ENCODE measurements around the gene ERLEC1. TPM values are rescaled to one million over a fixed set of nuclear protein-coding genes. Genes with fewer than 3 reads are reported as not detected.
A peak's percentile ranks its signal among the peaks of the same experiment; 100 is the strongest.

The ERLEC1 gene
- total RNA-seq, 4 donors from 2014 or later = 54.1 to 138 (median 83.2) TPM

GRCh38 chr2:53780056-53780455, 6.8 kb upstream of the ERLEC1 start:
- H3K27ac ChIP-seq = no peak overlapping the region
- TF ChIP-seq POLR2A (IDR thresholded peaks at IDR 0.05) (no peak), CTCF (IDR thresholded peaks at IDR 0.05) (no peak)

GRCh38 chr2:53782676-53783075, 4.2 kb upstream of the ERLEC1 start:
- intact Hi-C loops (cut with DNase I) = no loop called here
- H3K4me3 ChIP-seq (replicated peaks in 1 of 3) = no peak overlapping the region
- peaks cover 17 to 20% of the 10 kb centered on the region in 2 donors for H3K4me1 ChIP-seq
- 69 to 77% methylated on average over 8 of the region's 8 CpGs for WGBS, 2 donors
- no peaks in the 10 kb centered on the region for H3K27me3 ChIP-seq
- no peaks in the 10 kb centered on the region for H3K9me3 ChIP-seq
- TF ChIP-seq CTCF (IDR thresholded peaks at IDR 0.05) (no peak), POLR2A (IDR thresholded peaks at IDR 0.05) (no peak)
- DNase-seq = no peak
- no peak overlapping the region for H3K27ac ChIP-seq
- no peaks in the 10 kb centered on the region for H3K36me3 ChIP-seq

More at GRCh38 chr2:53780056-53780455, 6.8 kb upstream of the ERLEC1 start:
- Histone ChIP-seq H3K4me1 (peaks cover 10 to 12% of the 10 kb centered on the region in 2 donors), H3K36me3 (no peaks in the 10 kb centered on the region), H3K9me3 (no peaks in the 10 kb centered on the region), H3K27me3 (no peaks in the 10 kb centered on the region), H3K4me3 (replicated peaks in 1 of 3) (no peak overlapping the region)
- no peak for DNase-seq
- intact Hi-C loops (cut with DNase I) = no loop called here
- 96 to 97% methylated on average over 4 of the region's 4 CpGs for WGBS, 2 donors

GRCh38 chr2:53784436-53784835, 2.4 kb upstream of the ERLEC1 start:
- no peaks in the 10 kb centered on the region for H3K9me3 ChIP-seq
- intact Hi-C loops (cut with DNase I) = no loop called here
- H3K4me3 ChIP-seq (replicated peaks in 1 of 3) = no peak overlapping the region
- peaks cover 28 to 29% of the 10 kb centered on the region in 2 donors for H3K4me1 ChIP-seq
- DNase-seq = no peak
- no peaks in the 10 kb centered on the region for H3K27me3 ChIP-seq
- no peak overlapping the region for H3K27ac ChIP-seq
- no peaks in the 10 kb centered on the region for H3K36me3 ChIP-seq
- TF ChIP-seq POLR2A (IDR thresholded peaks at IDR 0.05) (no peak), CTCF (IDR thresholded peaks at IDR 0.05) (no peak)

- no peak for DNase-seq
- Histone ChIP-seq H3K4me1 (peaks cover 28 to 29% of the 10 kb centered on the region in 2 donors), H3K27ac (no peak overlapping the region), H3K36me3 (no peaks in the 10 kb centered on the region), H3K9me3 (no peaks in the 10 kb centered on the region), H3K4me3 (replicated peaks in 1 of 3) (peak overlapping the region in 1 of 3 donors; percentile 81), H3K27me3 (no peaks in the 10 kb centered on the region)
- TF ChIP-seq CTCF (IDR thresholded peaks at IDR 0.05) = no peak
- no peak for TF ChIP-seq POLR2A (IDR thresholded peaks at IDR 0.05)
- WGBS, 2 donors = 56 to 59% methylated on average over 11 of the region's 11 CpGs
- intact Hi-C loops (cut with DNase I) = no loop called here
Measured at GRCh38 chr2:53785366-53785765, 1.5 kb upstream of the ERLEC1 start.

GRCh38 chr2:53786352-53786704, 516 bp upstream of the ERLEC1 start:
- peak; percentile 26 to 29 for DNase-seq
- H3K27me3 ChIP-seq = no peaks in the 10 kb centered on the region
- intact Hi-C loops (cut with DNase I) = no loop called here
- peak overlapping the region; percentile 38 to 78 (median 75) for H3K27ac ChIP-seq
- peaks cover 28 to 29% of the 10 kb centered on the region in 2 donors for H3K4me1 ChIP-seq
- no peaks in the 10 kb centered on the region for H3K36me3 ChIP-seq
- H3K4me3 ChIP-seq (replicated peaks in 1 of 3) = peak overlapping the region; percentile 50 to 91 (median 81)
- H3K9me3 ChIP-seq = no peaks in the 10 kb centered on the region
- TF ChIP-seq POLR2A (IDR thresholded peaks at IDR 0.05) = no peak
- TF ChIP-seq CTCF (IDR thresholded peaks at IDR 0.05) = no peak
- WGBS, 2 donors = 1% methylated on average over 18 of the region's 18 CpGs

All from thyroid gland (tissue), 4 donors.